Panc1 (cell line): Measurements from ENCODE around the gene TBX4. TPM values are rescaled to one million over a fixed set of nuclear protein-coding genes. Genes with fewer than 3 reads are reported as not detected.

Source experiments
- ATAC-seq: fragments of 200-7000 bp; cut with Tn5 transposase; 2 replicates; pipeline ENCODE4 v1.9.1; 2020; ENCODE audit warnings: mild to moderate bottlenecking, moderate library complexity
- BruUV-seq: library from RNA; stranded (reverse); fragments of 400-500 nt; replicated peaks from 2 replicates; lab custom pipeline; 2021; lab: Mats Ljungman, UMichigan
- CTCF ChIA-PET: fragments of 300-600 bp; sonication (Branson Sonifier 250); formaldehyde crosslinking; loops from one replicate; lab custom pipeline; 2022; ENCODE audit warnings: antibody characterized with exemption; lab: Charles Lee
- POLR2A ChIA-PET: fragments of 300-600 bp; sonication (Branson Sonifier 250); formaldehyde crosslinking; loops from one replicate; lab custom pipeline; 2022; ENCODE audit warnings: antibody characterized with exemption; lab: Charles Lee
- DNase-seq: peaks from one replicate; pipeline ENCODE4 v3.0.0-alpha.2; 2010; ENCODE audit warnings: low read depth, low spot score
- H3K27ac ChIP-seq: 2 replicates; pipeline ENCODE4 v1.5.1; 2011; ENCODE audit warnings: mild to moderate bottlenecking, low read length, inconsistent platforms
- H3K27me3 ChIP-seq: fragments of 200-500 bp; sonication (Bioruptor generic); 2 replicates; pipeline ENCODE4 v1.6.0; 2014; ENCODE audit warnings: low read length, inconsistent platforms; ENCODE audit not compliant: control insufficient read depth, insufficient read depth
- H3K36me3 ChIP-seq: fragments of 200-500 bp; sonication (Bioruptor generic); 2 replicates; pipeline ENCODE4 v1.5.1; 2014; ENCODE audit warnings: inconsistent platforms, mild to moderate bottlenecking, low read length, moderate library complexity; ENCODE audit not compliant: control insufficient read depth, insufficient read depth
- H3K4me1 ChIP-seq: 2 replicates; pipeline ENCODE4 v1.5.1; 2011; ENCODE audit warnings: inconsistent platforms, mild to moderate bottlenecking, low read length, moderate library complexity; ENCODE audit not compliant: control insufficient read depth, insufficient read depth
- H3K4me3 ChIP-seq, 2 experiments: 2 replicates each; pipeline ENCODE4 v1.5.1; 2011 to 2012; ENCODE audit warnings: low read depth in 2 of 2, low read length in 2 of 2, mild to moderate bottlenecking in 2 of 2, inconsistent platforms in 1 of 2, moderate library complexity in 1 of 2
- H3K9me3 ChIP-seq: fragments of 200-500 bp; sonication (Bioruptor generic); 2 replicates; pipeline ENCODE4 v1.5.1; 2014; ENCODE audit warnings: low read depth, mild to moderate bottlenecking, inconsistent platforms, low read length, moderate library complexity; ENCODE audit not compliant: control insufficient read depth, insufficient read depth
- CTCF ChIP-seq: fragments of 450-650 bp; IDR thresholded peaks from 2 replicates; pipeline ENCODE4 v1.5.1; 2017; ENCODE audit warnings: mild to moderate bottlenecking
- POLR2AphosphoS5 ChIP-seq: IDR thresholded peaks from 2 replicates; pipeline ENCODE4 v1.6.1; 2012; ENCODE audit warnings: mild to moderate bottlenecking, low read depth, low read length, moderate library complexity
- SIN3A ChIP-seq: IDR thresholded peaks from 2 replicates; pipeline ENCODE4 v1.6.1; 2012; ENCODE audit warnings: low read depth, mild to moderate bottlenecking, low read length, moderate library complexity, borderline replicate concordance; ENCODE audit not compliant: insufficient read depth
- TCF7L2 ChIP-seq: IDR thresholded peaks from 2 replicates; pipeline ENCODE4 v1.6.1; 2011; ENCODE audit warnings: mild to moderate bottlenecking, low read depth, low read length, inconsistent platforms
- in situ Hi-C: cut with HindIII; loops from 2 replicates; pipeline ENCODE4 v1.10.0; 2016; ENCODE audit warnings: low sequenced_read_pairs, low pct_unique_long_range_greater_than_20kb
- intact Hi-C: fragments of 100-400 bp; cut with micrococcal nuclease; formaldehyde crosslinking; loops from one replicate; pipeline ENCODE4 v1.10.0; 2022; ENCODE audit not compliant: unreplicated experiment
- total RNA-seq: library from RNA; stranded (reverse); gene quantifications from one replicate; pipeline ENCODE4 v1.2.1, GENCODE V29; 2021; ENCODE audit not compliant: unreplicated experiment
- TF ChIP-seq, protein P1 (sequence below), 2 experiments: IDR thresholded peaks; 2 replicates each; pipeline ENCODE4 v1.6.1; 2011 to 2012; ENCODE audit warnings: low read depth in 2 of 2, control low read depth in 1 of 2, low read length in 1 of 2, mild to moderate bottlenecking in 1 of 2, moderate library complexity in 1 of 2; ENCODE audit not compliant: insufficient read depth in 1 of 2

The TBX4 gene
- total RNA-seq, 1 experiment from 2014 or later = not detected

DNA sequence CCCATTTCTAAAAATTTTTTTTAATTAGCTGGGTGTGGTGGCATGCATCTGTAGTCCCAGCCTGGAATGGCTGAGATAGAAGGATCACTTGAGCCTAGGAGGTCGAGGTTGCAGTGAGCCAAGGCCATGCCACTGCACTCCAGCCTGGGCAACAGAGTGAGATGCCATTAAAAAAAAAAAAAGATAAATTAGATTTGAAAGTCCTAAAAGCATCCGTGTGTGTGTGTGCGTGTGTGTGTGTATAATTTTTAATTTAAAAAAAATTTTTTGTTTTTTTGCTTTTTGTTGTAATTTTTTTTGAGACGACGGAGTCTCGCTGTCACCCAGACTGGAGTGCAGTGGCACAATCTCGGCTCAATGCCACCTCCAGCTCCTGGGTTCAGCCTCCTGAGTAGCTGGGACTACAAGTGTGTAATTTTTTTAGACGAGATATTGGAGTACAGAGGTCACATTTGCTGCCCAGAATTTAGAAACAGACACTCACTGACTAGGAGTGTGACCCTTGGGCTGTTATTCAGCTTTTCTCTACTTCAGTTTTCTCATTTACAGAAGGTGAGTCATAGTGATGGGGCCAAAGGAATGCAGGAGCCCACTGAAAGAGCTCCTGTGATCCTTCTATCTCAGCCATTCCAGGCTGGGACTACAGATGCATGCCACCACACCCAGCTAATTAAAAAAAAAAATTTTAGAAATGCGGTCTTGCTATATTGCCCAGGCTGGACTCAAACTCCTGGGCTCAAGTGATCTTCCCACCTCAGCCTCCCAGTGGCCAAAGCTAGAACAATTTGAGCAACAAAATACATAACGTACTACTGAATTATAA is 25.5 kb upstream of the TBX4 start:
- DNase-seq = no peak
- TF ChIP-seq POLR2AphosphoS5 = no peak
- TF ChIP-seq, protein P1, sequence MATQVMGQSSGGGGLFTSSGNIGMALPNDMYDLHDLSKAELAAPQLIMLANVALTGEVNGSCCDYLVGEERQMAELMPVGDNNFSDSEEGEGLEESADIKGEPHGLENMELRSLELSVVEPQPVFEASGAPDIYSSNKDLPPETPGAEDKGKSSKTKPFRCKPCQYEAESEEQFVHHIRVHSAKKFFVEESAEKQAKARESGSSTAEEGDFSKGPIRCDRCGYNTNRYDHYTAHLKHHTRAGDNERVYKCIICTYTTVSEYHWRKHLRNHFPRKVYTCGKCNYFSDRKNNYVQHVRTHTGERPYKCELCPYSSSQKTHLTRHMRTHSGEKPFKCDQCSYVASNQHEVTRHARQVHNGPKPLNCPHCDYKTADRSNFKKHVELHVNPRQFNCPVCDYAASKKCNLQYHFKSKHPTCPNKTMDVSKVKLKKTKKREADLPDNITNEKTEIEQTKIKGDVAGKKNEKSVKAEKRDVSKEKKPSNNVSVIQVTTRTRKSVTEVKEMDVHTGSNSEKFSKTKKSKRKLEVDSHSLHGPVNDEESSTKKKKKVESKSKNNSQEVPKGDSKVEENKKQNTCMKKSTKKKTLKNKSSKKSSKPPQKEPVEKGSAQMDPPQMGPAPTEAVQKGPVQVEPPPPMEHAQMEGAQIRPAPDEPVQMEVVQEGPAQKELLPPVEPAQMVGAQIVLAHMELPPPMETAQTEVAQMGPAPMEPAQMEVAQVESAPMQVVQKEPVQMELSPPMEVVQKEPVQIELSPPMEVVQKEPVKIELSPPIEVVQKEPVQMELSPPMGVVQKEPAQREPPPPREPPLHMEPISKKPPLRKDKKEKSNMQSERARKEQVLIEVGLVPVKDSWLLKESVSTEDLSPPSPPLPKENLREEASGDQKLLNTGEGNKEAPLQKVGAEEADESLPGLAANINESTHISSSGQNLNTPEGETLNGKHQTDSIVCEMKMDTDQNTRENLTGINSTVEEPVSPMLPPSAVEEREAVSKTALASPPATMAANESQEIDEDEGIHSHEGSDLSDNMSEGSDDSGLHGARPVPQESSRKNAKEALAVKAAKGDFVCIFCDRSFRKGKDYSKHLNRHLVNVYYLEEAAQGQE (IDR thresholded peaks at IDR 0.05; ENCODE audit: insufficient read depth in 1 of 2, low read depth in 2 of 2, low read length in 1 of 2) = no peak
- no peak for TF ChIP-seq TCF7L2
- no peak; the same call in 1 of the 2 replicates for TF ChIP-seq CTCF
- TF ChIP-seq SIN3A = no peak
- POLR2A ChIA-PET = interaction anchor here (0.8 kb wide), 1 partner anchor 410 kb away, joined by 10 read pairs; no protein-coding TSS in a partner anchor
- peaks cover under 1% of the 10 kb centered on the region; the same call in 1 of the 2 replicates for H3K4me1 ChIP-seq
- H3K27me3 ChIP-seq = no peaks in the 10 kb centered on the region; the same call in 1 of the 2 replicates
- H3K36me3 ChIP-seq = no peaks in the 10 kb centered on the region
- H3K27ac ChIP-seq = no peak overlapping the region; the same call in 1 of the 2 replicates
- CTCF ChIA-PET = interaction anchor here (0.8 kb wide), 1 partner anchor 110 kb away, joined by 4 read pairs; no protein-coding TSS in a partner anchor
- BruUV-seq = no TSS peak
- no peak overlapping the region for H3K4me3 ChIP-seq
- intact Hi-C loops = no loop called here
- in situ Hi-C loops = no loop called here
- no peaks in the 10 kb centered on the region for H3K9me3 ChIP-seq
- peak; percentile 58 for ATAC-seq

- ChIA-PET POLR2A (no interaction called here), CTCF (no interaction called here)
- intact Hi-C loops (no loop called here), in situ Hi-C loops (no loop called here)
- H3K36me3 ChIP-seq = no peaks in the 10 kb centered on the region
- H3K4me3 ChIP-seq = no peak overlapping the region
- no peaks in the 10 kb centered on the region for H3K27me3 ChIP-seq
- no peak for ATAC-seq
- TF ChIP-seq POLR2AphosphoS5 = no peak
- no peak for TF ChIP-seq CTCF
- TF ChIP-seq SIN3A = no peak
- TF ChIP-seq, protein P1 (IDR thresholded peaks at IDR 0.05; ENCODE audit: insufficient read depth in 1 of 2, low read depth in 2 of 2, low read length in 1 of 2) = no peak
- no peak for TF ChIP-seq TCF7L2
- no TSS peak for BruUV-seq
- no peak for DNase-seq
- peaks cover 3% of the 10 kb centered on the region; the same call in 1 of the 2 replicates for H3K4me1 ChIP-seq
- no peaks in the 10 kb centered on the region for H3K9me3 ChIP-seq
- no peak overlapping the region for H3K27ac ChIP-seq
Observed at GRCh38 chr17:61427567-61427966, 24.7 kb upstream of the TBX4 start.
